Calu3 (cell line): Measurements from ENCODE around the gene SNX25. TPM values are rescaled to one million over a fixed set of nuclear protein-coding genes. Genes with fewer than 3 reads are reported as not detected.
"Not testable (repeated sequence)": the region's sequence is repeated elsewhere in the genome, so short reads cannot be mapped to it uniquely, and the experiment has no call there.

Experiments used
- BruUV-seq: library from RNA; stranded (reverse); fragments of 400-500 nt; replicated peaks from 2 replicates; lab custom pipeline; 2021; lab: Mats Ljungman, UMichigan
- CTCF ChIA-PET: fragments of 300-600 bp; sonication (Branson Sonifier 250); formaldehyde crosslinking; loops from one replicate; lab custom pipeline; 2022; ENCODE audit warnings: antibody characterized with exemption; lab: Charles Lee
- DNase-seq: peaks from one replicate; pipeline ENCODE4 v3.0.0; 2022
- H3K27ac Mint-ChIP-seq: one replicate; pipeline ENCODE4 v1.8.0; 2022; ENCODE audit warnings: mixed read lengths; ENCODE audit not compliant: unreplicated experiment
- H3K27me3 Mint-ChIP-seq: one replicate; pipeline ENCODE4 v1.8.0; 2022; ENCODE audit warnings: mixed read lengths; ENCODE audit not compliant: unreplicated experiment
- H3K36me3 Mint-ChIP-seq: one replicate; pipeline ENCODE4 v1.8.0; 2022; ENCODE audit warnings: mild to moderate bottlenecking, moderate library complexity, mixed read lengths; ENCODE audit not compliant: insufficient read depth, unreplicated experiment
- H3K4me1 Mint-ChIP-seq: one replicate; pipeline ENCODE4 v1.8.0; 2022; ENCODE audit warnings: mild to moderate bottlenecking, low read depth, mixed read lengths; ENCODE audit not compliant: unreplicated experiment
- H3K4me3 Mint-ChIP-seq: one replicate; pipeline ENCODE4 v1.8.0; 2022; ENCODE audit warnings: mild to moderate bottlenecking, low read depth, moderate library complexity, mixed read lengths; ENCODE audit not compliant: unreplicated experiment
- H3K9me3 Mint-ChIP-seq: one replicate; pipeline ENCODE4 v1.8.0; 2022; ENCODE audit warnings: low read depth, mixed read lengths; ENCODE audit not compliant: unreplicated experiment
- CTCF ChIP-seq: fragments of 200-600 bp; IDR thresholded peaks from one replicate; pipeline ENCODE4 v1.8.0; 2022; ENCODE audit warnings: antibody characterized with exemption; ENCODE audit not compliant: unreplicated experiment
- intact Hi-C: fragments of 100-400 bp; cut with micrococcal nuclease; formaldehyde crosslinking; loops from one replicate; pipeline ENCODE4 v1.10.0; 2022; ENCODE audit not compliant: unreplicated experiment
- total RNA-seq: library from RNA; stranded (reverse); gene quantifications from 2 replicates; pipeline ENCODE4 v1.2.3, GENCODE V29; 2022

Gene SNX25
- total RNA-seq, 1 experiment from 2014 or later: 16.1 TPM

- Mint-ChIP-seq H3K36me3 (peaks cover 10% of the 10 kb centered on the region), H3K27ac (no peak overlapping the region), H3K27me3 (no peaks in the 10 kb centered on the region), H3K4me1 (peaks cover 8% of the 10 kb centered on the region), H3K9me3 (no peaks in the 10 kb centered on the region), H3K4me3 (no peak overlapping the region)
- no peak for TF ChIP-seq CTCF
- no peak for DNase-seq
- CTCF ChIA-PET: no interaction called here
- no TSS peak for BruUV-seq
- intact Hi-C loops: no loop called here
These were observed 103.3 kb downstream of the SNX25 start for GRCh38 chr4:185312699-185313098.

GRCh38 chr4:185317462-185317861 lies 108.1 kb downstream of the SNX25 start:
- intact Hi-C loops, H3K27me3 Mint-ChIP-seq, BruUV-seq, DNase-seq, CTCF ChIA-PET, H3K9me3 Mint-ChIP-seq, H3K27ac Mint-ChIP-seq, H3K4me1 Mint-ChIP-seq, H3K36me3 Mint-ChIP-seq, H3K4me3 Mint-ChIP-seq: not testable (repeated sequence)

- TF ChIP-seq CTCF: no peak
- intact Hi-C loops: no loop called here
- Mint-ChIP-seq H3K27ac (no peak overlapping the region), H3K4me1 (no peaks in the 10 kb centered on the region), H3K9me3 (no peaks in the 10 kb centered on the region), H3K27me3 (no peaks in the 10 kb centered on the region), H3K4me3 (no peak overlapping the region), H3K36me3 (peaks cover 5% of the 10 kb centered on the region)
- no peak for DNase-seq
- CTCF ChIA-PET: no interaction called here
- no TSS peak for BruUV-seq
These were observed 108.5 kb downstream of the SNX25 start for GRCh38 chr4:185317880-185318279.

- H3K9me3 Mint-ChIP-seq: no peaks in the 10 kb centered on the region
- no peak overlapping the region for H3K4me3 Mint-ChIP-seq
- CTCF ChIA-PET: interaction anchor here (0.5 kb wide), 1 partner anchor 146 kb away, joined by 5 read pairs; no protein-coding TSS in a partner anchor
- no peak overlapping the region for H3K27ac Mint-ChIP-seq
- no peak for DNase-seq
- H3K27me3 Mint-ChIP-seq: no peaks in the 10 kb centered on the region
- intact Hi-C loops: no loop called here
- BruUV-seq: no TSS peak
- TF ChIP-seq CTCF: no peak
- no peaks in the 10 kb centered on the region for H3K4me1 Mint-ChIP-seq
- peaks cover 5% of the 10 kb centered on the region for H3K36me3 Mint-ChIP-seq
These were observed 109.3 kb downstream of the SNX25 start for GRCh38 chr4:185318679-185319078.

GRCh38 chr4:185322803-185323202 lies 113.4 kb downstream of the SNX25 start:
- Mint-ChIP-seq H3K4me3 (no peak overlapping the region), H3K36me3 (no peaks in the 10 kb centered on the region), H3K27me3 (no peaks in the 10 kb centered on the region), H3K9me3 (no peaks in the 10 kb centered on the region), H3K4me1 (no peaks in the 10 kb centered on the region), H3K27ac (no peak overlapping the region)
- TF ChIP-seq CTCF: no peak
- no peak for DNase-seq
- no TSS peak for BruUV-seq
- intact Hi-C loops: no loop called here
- CTCF ChIA-PET: no interaction called here
